Measurements from ENCODE around the gene PTPRD. TPM values are rescaled to one million over a fixed set of nuclear protein-coding genes. Genes with fewer than 3 reads are reported as not detected.

Gene PTPRD
- total and polyA plus RNA-seq, 2 of the 4 experiments (the other 2 are of a cell fraction), result 0.07 to 0.18 TPM

DNA sequence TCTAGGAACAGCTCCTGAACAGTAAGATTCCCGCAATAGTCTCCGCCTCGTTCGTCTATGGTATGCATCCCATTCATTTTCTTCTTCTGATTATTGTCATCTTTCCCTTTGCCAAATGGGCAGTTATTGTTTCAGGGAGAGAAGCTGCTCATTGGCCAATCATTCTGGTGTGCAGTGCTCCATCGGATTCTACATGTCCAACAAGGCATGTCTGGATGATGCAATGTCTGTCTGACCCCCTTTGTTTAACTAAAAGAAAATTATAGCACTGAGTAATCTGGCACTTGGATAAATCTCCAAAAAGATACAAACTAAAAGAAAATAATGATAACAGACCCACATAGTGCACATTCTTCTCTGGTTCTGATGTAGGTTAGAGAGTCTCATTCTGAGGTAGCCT, 2297.6 kb downstream of the PTPRD start:
- Histone ChIP-seq H3K23ac (ENCODE audit: low read depth, low read length) (no peak overlapping the region), H2AFZ (replicated peaks; ENCODE audit: low read length, poor library complexity) (no peak overlapping the region), H3K79me1 (ENCODE audit: low read depth in 1 of 2, low read length in 2 of 2) (no peaks in the 10 kb centered on the region), H2BK120ac (ENCODE audit: low read depth, low read length) (no peak overlapping the region), H4K91ac (ENCODE audit: insufficient read depth, low read depth, low read length) (no peak overlapping the region), H2AK9ac (replicated peaks; ENCODE audit: low read depth, low read length, poor library complexity) (no peak overlapping the region), H2BK5ac (ENCODE audit: low read depth, low read length, poor library complexity, severe bottlenecking) (no peak overlapping the region), H3K9ac (ENCODE audit: low read depth, low read length) (no peak overlapping the region), H3K9me3 (ENCODE audit: control insufficient read depth, insufficient read depth, low read length) (peaks cover 2% of the 10 kb centered on the region; the same call in 1 of the 2 replicates), H3K4ac (ENCODE audit: low read depth, low read length) (no peak overlapping the region), H2BK15ac (ENCODE audit: low read depth, low read length) (no peak overlapping the region), H2BK20ac (ENCODE audit: low read depth, low read length) (no peak overlapping the region), H4K20me1 (ENCODE audit: insufficient read depth, low read length) (no peaks in the 10 kb centered on the region), H3K56ac (ENCODE audit: extremely low read depth, insufficient read depth, low read length) (no peak overlapping the region), H3K9me1 (ENCODE audit: insufficient read depth, low read length) (no peaks in the 10 kb centered on the region), H3K18ac (ENCODE audit: low read depth, low read length) (no peak overlapping the region), H4K5ac (ENCODE audit: low read depth, low read length) (no peak overlapping the region), H3K27ac (ENCODE audit: insufficient read depth, low read length) (peak overlapping the region; percentile 49; the same call in 1 of the 2 replicates), H3K36me3 (ENCODE audit: control insufficient read depth, insufficient read depth, low read length) (no peaks in the 10 kb centered on the region), H3K27me3 (ENCODE audit: control insufficient read depth, insufficient read depth, low read length) (no peaks in the 10 kb centered on the region), H3K4me1 (ENCODE audit: control insufficient read depth, insufficient read depth, low read length) (no peaks in the 10 kb centered on the region; the same call in 1 of the 2 replicates), H3K14ac (replicated peaks; ENCODE audit: low read depth, low read length) (no peak overlapping the region), H4K8ac (ENCODE audit: low read depth in 2 of 2, low read length in 2 of 2) (no peak overlapping the region), H3K4me3 (ENCODE audit: insufficient read depth, low read depth, low read length) (no peak overlapping the region), H3K4me2 (ENCODE audit: low read depth, low read length) (no peak overlapping the region), H2AK5ac (ENCODE audit: low read depth, low read length) (no peak overlapping the region)
- intact Hi-C loops (cut with micrococcal nuclease), result no loop called here
- ATAC-seq (ENCODE audit: low read depth) (peak; percentile 63), DNase-seq (peak; percentile 35)
- no TSS peak for BruUV-seq (replicated peaks)
- dilution Hi-C loops (cut with HindIII; ENCODE audit: low sequenced_read_pairs, unreplicated experiment), result no loop called here
- in situ Hi-C loops (cut with MboI; ENCODE audit: low sequenced_read_pairs), result no loop called here
- TF ChIP-seq NFE2L2 (IDR thresholded peaks at IDR 0.05; ENCODE audit: low read depth, low read length), result no peak
- TF ChIP-seq CEBPB (IDR thresholded peaks at IDR 0.05; ENCODE audit: low read depth, low read length), result peak; percentile 41; the same call in 1 of the 2 replicates
- CTCF ChIA-PET, result no interaction called here
- no CpG with 5 or more reads among the region's 5 CpGs for WGBS, 2 experiments (ENCODE audit: extremely low coverage in 2 of 2, insufficient read length in 1 of 2)
- POLR2A ChIA-PET (ENCODE audit: unreplicated experiment), result no interaction called here
